MM.1S (cell line): ENCODE measurements around the gene PHACTR1.

Source experiments
- EZH2 ChIP-seq: fragments of 300-600 bp; sonication (generic); optimal IDR thresholded peaks from 2 replicates; pipeline ENCODE3; 2017; ENCODE audit warnings: low read depth, mild to moderate bottlenecking, antibody characterized with exemption, low read length, mixed read lengths
- EZH2phosphoT487 ChIP-seq: fragments of 300-600 bp; sonication (generic); IDR thresholded peaks from 2 replicates; pipeline ENCODE4 v1.6.1; 2018; ENCODE audit warnings: antibody characterized with exemption, low read length
- TF ChIP-seq, protein P1 (sequence below): fragments of 300-600 bp; sonication (generic); IDR thresholded peaks from 2 replicates; pipeline ENCODE4 v1.5.1; 2016; ENCODE audit warnings: antibody characterized with exemption, low read length, mixed read lengths

DNA sequence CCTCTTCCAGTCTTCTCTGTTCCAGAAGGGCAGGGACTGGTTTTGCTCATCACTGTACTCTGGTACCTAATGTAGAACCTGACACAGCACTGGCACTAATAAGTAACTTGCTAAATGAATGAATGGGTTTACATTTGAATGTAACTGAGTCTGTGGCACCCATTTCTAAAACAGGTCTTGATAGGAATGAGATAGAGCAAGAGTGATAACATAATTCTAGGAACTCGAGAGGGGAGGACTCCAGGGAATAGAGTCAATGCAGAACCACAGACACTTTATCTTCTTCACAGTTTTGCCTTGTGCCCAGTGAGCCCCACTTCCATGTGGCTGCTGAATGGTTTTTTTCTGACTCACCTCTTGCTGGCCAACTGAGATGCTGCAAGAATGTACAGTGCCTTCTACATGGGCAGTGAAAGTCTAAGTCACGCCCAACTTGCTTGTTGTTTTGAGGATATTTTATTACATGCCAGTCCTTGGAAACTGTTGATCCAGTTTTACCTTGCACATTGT lies 550.6 kb downstream of the PHACTR1 start:
- TF ChIP-seq EZH2, result no peak
- TF ChIP-seq, protein P1, sequence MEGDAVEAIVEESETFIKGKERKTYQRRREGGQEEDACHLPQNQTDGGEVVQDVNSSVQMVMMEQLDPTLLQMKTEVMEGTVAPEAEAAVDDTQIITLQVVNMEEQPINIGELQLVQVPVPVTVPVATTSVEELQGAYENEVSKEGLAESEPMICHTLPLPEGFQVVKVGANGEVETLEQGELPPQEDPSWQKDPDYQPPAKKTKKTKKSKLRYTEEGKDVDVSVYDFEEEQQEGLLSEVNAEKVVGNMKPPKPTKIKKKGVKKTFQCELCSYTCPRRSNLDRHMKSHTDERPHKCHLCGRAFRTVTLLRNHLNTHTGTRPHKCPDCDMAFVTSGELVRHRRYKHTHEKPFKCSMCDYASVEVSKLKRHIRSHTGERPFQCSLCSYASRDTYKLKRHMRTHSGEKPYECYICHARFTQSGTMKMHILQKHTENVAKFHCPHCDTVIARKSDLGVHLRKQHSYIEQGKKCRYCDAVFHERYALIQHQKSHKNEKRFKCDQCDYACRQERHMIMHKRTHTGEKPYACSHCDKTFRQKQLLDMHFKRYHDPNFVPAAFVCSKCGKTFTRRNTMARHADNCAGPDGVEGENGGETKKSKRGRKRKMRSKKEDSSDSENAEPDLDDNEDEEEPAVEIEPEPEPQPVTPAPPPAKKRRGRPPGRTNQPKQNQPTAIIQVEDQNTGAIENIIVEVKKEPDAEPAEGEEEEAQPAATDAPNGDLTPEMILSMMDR, result no peak
- TF ChIP-seq EZH2phosphoT487, result no peak
